ENCODE measurements around the gene WWOX. TPM values are rescaled to one million over a fixed set of nuclear protein-coding genes. Genes with fewer than 3 reads are reported as not detected.

The WWOX gene
- total RNA-seq, 1 donor from 2014 or later = 28.2 TPM

DNA sequence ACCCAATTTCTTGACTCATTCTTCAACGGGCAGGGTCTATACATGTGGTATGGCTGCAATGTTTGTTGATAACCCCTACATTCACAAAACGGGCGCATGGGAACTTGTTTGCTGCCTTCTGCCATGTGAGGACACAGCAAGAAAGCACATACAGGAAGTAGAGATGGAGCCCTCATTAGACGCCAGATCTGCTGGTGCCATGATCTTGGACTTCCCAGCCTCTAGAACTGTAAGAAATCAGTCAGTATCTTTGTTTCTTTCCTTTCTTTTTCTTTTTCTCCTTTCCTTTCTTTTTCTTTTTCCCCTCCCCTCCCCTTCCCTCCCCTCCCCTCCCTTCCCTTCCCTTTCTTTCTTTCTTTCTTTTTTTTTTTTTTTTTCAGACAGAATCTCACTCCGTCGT lies 165.2 kb downstream of the WWOX start:
- H3K4me1 Mint-ChIP-seq (ENCODE audit: unreplicated experiment) = peaks cover 11% of the 10 kb centered on the region
- H3K27ac Mint-ChIP-seq (ENCODE audit: unreplicated experiment) = no peak overlapping the region
- H3K4me3 Mint-ChIP-seq (ENCODE audit: unreplicated experiment) = no peak overlapping the region
- peaks cover 3% of the 10 kb centered on the region for H3K36me3 Mint-ChIP-seq (ENCODE audit: unreplicated experiment)
- no peaks in the 10 kb centered on the region for H3K9me3 Mint-ChIP-seq (ENCODE audit: unreplicated experiment)
- no peak for DNase-seq (ENCODE audit: extremely low spot score, unreplicated experiment)
- H3K27me3 Mint-ChIP-seq (ENCODE audit: unreplicated experiment) = no peaks in the 10 kb centered on the region
- TF ChIP-seq CTCF (IDR thresholded peaks at IDR 0.05) = no peak

DNA sequence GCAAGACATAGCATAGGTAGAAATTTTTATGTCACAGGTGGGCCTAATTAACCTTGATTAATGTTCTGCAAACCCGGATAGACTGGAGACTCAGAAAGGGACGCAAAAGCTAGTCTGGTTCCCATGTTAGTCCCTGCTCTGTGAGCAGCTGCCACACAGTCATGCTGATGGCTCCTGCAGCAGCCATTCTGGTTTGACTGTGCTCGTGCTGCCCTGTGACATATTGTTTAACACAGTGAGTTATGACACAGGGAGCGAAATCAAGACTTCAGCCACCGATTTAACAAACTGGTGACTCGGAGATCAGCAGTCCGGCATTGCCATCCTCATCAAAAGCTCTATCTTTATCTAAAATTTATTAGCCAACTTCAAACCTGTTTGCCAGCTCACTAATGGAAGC lies 169.8 kb downstream of the WWOX start:
- H3K9me3 Mint-ChIP-seq (ENCODE audit: unreplicated experiment) = no peaks in the 10 kb centered on the region

GRCh38 chr16:78271981-78272380 lies 172.5 kb downstream of the WWOX start:
- Mint-ChIP-seq H3K27me3 (ENCODE audit: unreplicated experiment) (no peaks in the 10 kb centered on the region), H3K27ac (ENCODE audit: unreplicated experiment) (no peak overlapping the region), H3K4me3 (ENCODE audit: unreplicated experiment) (no peak overlapping the region), H3K9me3 (ENCODE audit: unreplicated experiment) (no peaks in the 10 kb centered on the region), H3K4me1 (ENCODE audit: unreplicated experiment) (no peaks in the 10 kb centered on the region), H3K36me3 (ENCODE audit: unreplicated experiment) (no peaks in the 10 kb centered on the region)
- TF ChIP-seq CTCF (IDR thresholded peaks at IDR 0.05) = no peak
- DNase-seq (ENCODE audit: extremely low spot score, unreplicated experiment) = no peak

More for the DNA sequence above, 169.8 kb downstream of the WWOX start:
- Mint-ChIP-seq H3K36me3 (ENCODE audit: unreplicated experiment) (no peaks in the 10 kb centered on the region), H3K4me1 (ENCODE audit: unreplicated experiment) (no peaks in the 10 kb centered on the region), H3K27ac (ENCODE audit: unreplicated experiment) (no peak overlapping the region), H3K4me3 (ENCODE audit: unreplicated experiment) (no peak overlapping the region), H3K27me3 (ENCODE audit: unreplicated experiment) (no peaks in the 10 kb centered on the region)
- no peak for DNase-seq (ENCODE audit: extremely low spot score, unreplicated experiment)
- no peak for TF ChIP-seq CTCF (IDR thresholded peaks at IDR 0.05)

GRCh38 chr16:78274771-78275170 lies 175.3 kb downstream of the WWOX start:
- H3K27me3 Mint-ChIP-seq (ENCODE audit: unreplicated experiment) = no peaks in the 10 kb centered on the region
- no peak overlapping the region for H3K27ac Mint-ChIP-seq (ENCODE audit: unreplicated experiment)
- no peaks in the 10 kb centered on the region for H3K36me3 Mint-ChIP-seq (ENCODE audit: unreplicated experiment)
- no peak for DNase-seq (ENCODE audit: extremely low spot score, unreplicated experiment)
- H3K4me3 Mint-ChIP-seq (ENCODE audit: unreplicated experiment) = no peak overlapping the region
- H3K9me3 Mint-ChIP-seq (ENCODE audit: unreplicated experiment) = no peaks in the 10 kb centered on the region
- TF ChIP-seq CTCF (IDR thresholded peaks at IDR 0.05) = no peak
- H3K4me1 Mint-ChIP-seq (ENCODE audit: unreplicated experiment) = no peaks in the 10 kb centered on the region

DNA sequence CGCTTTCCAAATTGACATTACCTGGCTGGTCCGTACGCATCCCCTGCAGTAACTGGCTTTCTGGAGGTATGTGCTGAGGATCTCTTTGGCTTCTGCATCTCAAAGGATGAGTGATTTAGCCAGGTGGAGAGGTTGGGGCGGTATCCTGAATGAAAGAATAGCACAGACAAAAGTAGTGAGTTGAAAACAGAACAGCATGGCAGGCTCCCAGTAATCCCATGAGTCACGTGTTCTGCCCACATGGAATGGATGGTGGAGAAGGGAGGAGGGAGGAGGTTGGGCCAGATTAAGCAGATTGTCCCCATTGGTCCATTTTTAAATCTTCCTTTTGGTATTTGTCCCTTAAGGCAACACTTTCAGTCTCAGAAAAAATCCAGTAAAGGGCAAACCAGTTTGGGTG lies 176.0 kb downstream of the WWOX start:
- Mint-ChIP-seq H3K9me3 (ENCODE audit: unreplicated experiment) (no peaks in the 10 kb centered on the region), H3K4me3 (ENCODE audit: unreplicated experiment) (no peak overlapping the region), H3K36me3 (ENCODE audit: unreplicated experiment) (no peaks in the 10 kb centered on the region), H3K4me1 (ENCODE audit: unreplicated experiment) (no peaks in the 10 kb centered on the region), H3K27me3 (ENCODE audit: unreplicated experiment) (no peaks in the 10 kb centered on the region), H3K27ac (ENCODE audit: unreplicated experiment) (no peak overlapping the region)
- no peak for TF ChIP-seq CTCF (IDR thresholded peaks at IDR 0.05)
- no peak for DNase-seq (ENCODE audit: extremely low spot score, unreplicated experiment)
